ENCODE measurements around the gene AGBL5. TPM values are rescaled to one million over a fixed set of nuclear protein-coding genes. Genes with fewer than 3 reads are reported as not detected.

AGBL5 gene
- total and polyA plus RNA-seq, 2 of the 13 experiments (the other 11 are each of a cell fraction or from before 2014, with no cell fraction given): 55.9 to 73.3 TPM

DNA sequence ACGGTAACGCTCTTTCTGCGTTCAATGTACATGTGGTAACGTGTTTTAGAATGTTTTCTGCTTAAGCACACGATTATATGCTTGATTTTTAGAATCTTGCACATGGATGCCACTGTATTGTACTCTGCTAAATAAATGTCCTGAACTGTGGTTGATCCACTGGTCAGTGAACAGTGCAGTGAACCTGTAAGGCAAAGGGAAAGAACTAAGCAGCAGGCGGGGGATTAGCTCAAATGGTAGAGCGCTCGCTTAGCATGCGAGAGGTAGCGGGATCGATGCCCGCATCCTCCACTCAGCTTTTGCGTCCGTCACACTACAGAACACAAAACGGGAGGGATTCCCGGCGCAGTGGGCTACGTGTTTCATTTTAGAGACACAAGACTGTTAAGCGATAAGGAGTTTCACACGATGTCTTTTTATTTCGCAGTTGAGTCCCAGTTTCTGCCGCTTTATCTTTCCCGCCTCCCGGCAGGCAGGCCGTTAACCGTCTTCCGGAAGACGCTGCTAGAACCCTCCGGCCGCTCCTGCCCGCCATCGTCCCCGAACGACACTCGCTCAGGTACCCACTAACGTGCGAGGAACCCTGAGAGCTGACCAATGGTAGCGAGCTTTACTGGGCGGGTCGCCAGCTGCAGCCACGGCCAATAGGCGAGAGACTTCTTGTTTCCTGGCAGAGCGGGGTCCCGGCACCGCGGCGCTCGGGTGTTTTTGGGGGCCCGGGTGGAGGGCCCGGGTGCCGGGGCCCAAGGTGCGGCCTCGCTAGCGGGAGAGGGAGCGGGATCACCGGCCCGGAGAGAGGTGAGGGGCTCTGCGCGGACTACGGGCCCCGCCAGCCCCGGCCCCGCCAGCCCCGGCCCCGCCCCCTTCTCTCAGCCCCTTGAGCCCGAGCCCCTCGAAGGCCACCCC lies at the start of gene AGBL5 (continued):
- TF ChIP-seq, protein P1, sequence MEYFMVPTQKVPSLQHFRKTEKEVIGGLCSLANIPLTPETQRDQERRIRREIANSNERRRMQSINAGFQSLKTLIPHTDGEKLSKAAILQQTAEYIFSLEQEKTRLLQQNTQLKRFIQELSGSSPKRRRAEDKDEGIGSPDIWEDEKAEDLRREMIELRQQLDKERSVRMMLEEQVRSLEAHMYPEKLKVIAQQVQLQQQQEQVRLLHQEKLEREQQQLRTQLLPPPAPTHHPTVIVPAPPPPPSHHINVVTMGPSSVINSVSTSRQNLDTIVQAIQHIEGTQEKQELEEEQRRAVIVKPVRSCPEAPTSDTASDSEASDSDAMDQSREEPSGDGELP (IDR thresholded peaks at IDR 0.05; ENCODE audit: borderline replicate concordance, low read depth): peak; percentile 45; the same call in 1 of the 2 replicates
- TF ChIP-seq ZSCAN12 (CRISPR knock-in tag; IDR thresholded peaks at IDR 0.05): peak; percentile 93; the same call in 1 of the 2 replicates
- no peak for TF ChIP-seq ZNF770 (CRISPR knock-in tag; IDR thresholded peaks at IDR 0.05)
- peak; percentile 82; the same call in 1 of the 2 replicates for TF ChIP-seq HNF1B (CRISPR knock-in tag; IDR thresholded peaks at IDR 0.05)
- TF ChIP-seq ZNF704 (CRISPR knock-in tag; IDR thresholded peaks at IDR 0.05; ENCODE audit: borderline replicate concordance): peak; percentile 88; the same call in 1 of the 2 replicates
- TF ChIP-seq ZNF121 (CRISPR knock-in tag; IDR thresholded peaks at IDR 0.05): peak; percentile 22; the same call in 1 of the 2 replicates
- TF ChIP-seq ZNF564 (CRISPR knock-in tag; IDR thresholded peaks at IDR 0.05): peak; percentile 88
- TF ChIP-seq ZNF512B (CRISPR knock-in tag; IDR thresholded peaks at IDR 0.05; ENCODE audit: borderline replicate concordance): no peak

Measured in HepG2 (cell line).